ENCODE results near the gene CD101.
A peak's percentile ranks its signal among the peaks of the same experiment; 100 is the strongest.
"Not testable (repeated sequence)": the region's sequence is repeated elsewhere in the genome, so short reads cannot be mapped to it uniquely, and the experiment has no call there.

Gene CD101

GRCh38 chr1:117001254-117001927 is at the start of gene CD101:
CD101 (plus strand) TSS chr1:117001760; CDS start chr1:117001818, 58 bp downstream.
- no peak for DNase-seq (ENCODE audit: low read depth)

- no peak for DNase-seq (ENCODE audit: low read depth)
These were observed 48.8 kb upstream of the CD101 start for GRCh38 chr1:116952738-116953275.

GRCh38 chr1:116954440-116954839 is 47.1 kb upstream of the CD101 start:
- DNase-seq (ENCODE audit: low read depth), result peak; percentile 41

GRCh38 chr1:116956378-116956777 is 45.2 kb upstream of the CD101 start:
- DNase-seq (ENCODE audit: low read depth), result no peak

- no peak for DNase-seq (ENCODE audit: low read depth)
These were observed 43.9 kb upstream of the CD101 start for GRCh38 chr1:116957646-116958045.

GRCh38 chr1:116958110-116958509 is 43.5 kb upstream of the CD101 start:
- no peak for DNase-seq (ENCODE audit: low read depth)

GRCh38 chr1:116958977-116959376 is 42.6 kb upstream of the CD101 start:
- no peak for DNase-seq (ENCODE audit: low read depth)

GRCh38 chr1:116961606-116962005 is 40.0 kb upstream of the CD101 start:
- no peak for DNase-seq (ENCODE audit: low read depth)

GRCh38 chr1:116962987-116963639 is 38.4 kb upstream of the CD101 start:
- no peak for DNase-seq (ENCODE audit: low read depth)

- DNase-seq (ENCODE audit: low read depth), result no peak
These were observed 34.8 kb upstream of the CD101 start for GRCh38 chr1:116966791-116967190.

- DNase-seq (ENCODE audit: low read depth), result no peak
These were observed 32.8 kb upstream of the CD101 start for GRCh38 chr1:116968724-116969123.

GRCh38 chr1:116971258-116971860 is 30.2 kb upstream of the CD101 start:
- DNase-seq (ENCODE audit: low read depth), result no peak

GRCh38 chr1:116971965-116972673 is 29.4 kb upstream of the CD101 start:
- DNase-seq (ENCODE audit: low read depth), result no peak

- DNase-seq (ENCODE audit: low read depth), result no peak
These were observed 28.9 kb upstream of the CD101 start for GRCh38 chr1:116972674-116973030.

GRCh38 chr1:116980309-116980708 is 21.3 kb upstream of the CD101 start:
- not testable (repeated sequence) for DNase-seq (ENCODE audit: low read depth)

GRCh38 chr1:116981521-116982037 is 20.0 kb upstream of the CD101 start:
- no peak for DNase-seq (ENCODE audit: low read depth)

GRCh38 chr1:116982319-116983004 is 19.1 kb upstream of the CD101 start:
- DNase-seq (ENCODE audit: low read depth), result no peak

GRCh38 chr1:116983112-116983511 is 18.4 kb upstream of the CD101 start:
- DNase-seq (ENCODE audit: low read depth), result no peak

GRCh38 chr1:116983678-116984077 is 17.9 kb upstream of the CD101 start:
- no peak for DNase-seq (ENCODE audit: low read depth)

- DNase-seq (ENCODE audit: low read depth), result no peak
These were observed 17.0 kb upstream of the CD101 start for GRCh38 chr1:116984406-116985160.

Measured in amniotic epithelial cell (primary cell).